ENCODE data around the gene EXOC5. TPM values are rescaled to one million over a fixed set of nuclear protein-coding genes. Genes with fewer than 3 reads are reported as not detected.

EXOC5 gene
- total RNA-seq, 1 experiment from 2014 or later, result 69.8 TPM

DNA sequence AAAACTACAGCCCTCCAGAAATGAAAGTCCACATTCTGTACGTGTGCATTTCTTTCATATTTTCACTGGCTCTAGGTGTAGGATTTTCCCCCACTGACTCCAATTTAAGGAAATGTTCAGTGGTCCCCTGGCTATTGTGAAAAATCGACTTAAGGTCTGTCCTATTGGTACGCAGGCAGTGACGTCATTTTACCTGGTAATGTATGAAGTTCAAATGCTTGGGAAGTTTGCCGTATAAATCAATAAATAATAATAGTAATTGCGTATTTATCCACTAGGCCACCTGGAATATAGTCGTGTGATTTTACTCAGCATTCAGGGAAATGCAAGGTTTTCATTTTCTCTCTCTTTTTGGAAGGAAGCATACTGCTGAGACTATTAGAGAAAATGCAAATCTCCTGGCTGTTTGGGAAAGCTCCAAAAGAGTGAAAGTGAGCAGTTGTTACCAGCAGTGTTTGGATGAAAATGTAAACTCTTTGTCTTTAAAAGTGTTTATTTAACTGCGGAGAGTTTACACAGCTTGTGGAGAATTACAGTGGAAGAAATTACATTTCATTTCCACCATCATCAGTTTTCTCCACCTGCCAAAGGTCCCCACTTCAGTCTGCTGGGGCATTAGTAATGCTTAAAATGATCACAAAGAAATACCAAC, 107.0 kb downstream of the EXOC5 start:
- Histone ChIP-seq H3K27me3 (replicated peaks; ENCODE audit: control insufficient read depth, insufficient read depth, low read length) (no peaks in the 10 kb centered on the region), H3K4me1 (no peaks in the 10 kb centered on the region), H3K36me3 (ENCODE audit: control insufficient read depth, insufficient read depth, low read length) (no peaks in the 10 kb centered on the region), H3K9me3 (no peaks in the 10 kb centered on the region), H3K4me3 (ENCODE audit: low read depth, low read length) (no peak overlapping the region)
- POLR2A ChIA-PET, result no interaction called here
- no TSS peak for BruUV-seq (replicated peaks)
- Mint-ChIP-seq H3K9me3 (ENCODE audit: unreplicated experiment) (no peaks in the 10 kb centered on the region), H3K36me3 (ENCODE audit: insufficient read depth, unreplicated experiment) (no peaks in the 10 kb centered on the region), H3K27ac (ENCODE audit: unreplicated experiment) (no peak overlapping the region), H3K4me1 (ENCODE audit: low read depth, unreplicated experiment) (no peaks in the 10 kb centered on the region), H3K27me3 (ENCODE audit: insufficient read depth, unreplicated experiment) (peaks cover 8% of the 10 kb centered on the region), H3K4me3 (ENCODE audit: unreplicated experiment) (no peak overlapping the region)
- TF ChIP-seq, protein P1, sequence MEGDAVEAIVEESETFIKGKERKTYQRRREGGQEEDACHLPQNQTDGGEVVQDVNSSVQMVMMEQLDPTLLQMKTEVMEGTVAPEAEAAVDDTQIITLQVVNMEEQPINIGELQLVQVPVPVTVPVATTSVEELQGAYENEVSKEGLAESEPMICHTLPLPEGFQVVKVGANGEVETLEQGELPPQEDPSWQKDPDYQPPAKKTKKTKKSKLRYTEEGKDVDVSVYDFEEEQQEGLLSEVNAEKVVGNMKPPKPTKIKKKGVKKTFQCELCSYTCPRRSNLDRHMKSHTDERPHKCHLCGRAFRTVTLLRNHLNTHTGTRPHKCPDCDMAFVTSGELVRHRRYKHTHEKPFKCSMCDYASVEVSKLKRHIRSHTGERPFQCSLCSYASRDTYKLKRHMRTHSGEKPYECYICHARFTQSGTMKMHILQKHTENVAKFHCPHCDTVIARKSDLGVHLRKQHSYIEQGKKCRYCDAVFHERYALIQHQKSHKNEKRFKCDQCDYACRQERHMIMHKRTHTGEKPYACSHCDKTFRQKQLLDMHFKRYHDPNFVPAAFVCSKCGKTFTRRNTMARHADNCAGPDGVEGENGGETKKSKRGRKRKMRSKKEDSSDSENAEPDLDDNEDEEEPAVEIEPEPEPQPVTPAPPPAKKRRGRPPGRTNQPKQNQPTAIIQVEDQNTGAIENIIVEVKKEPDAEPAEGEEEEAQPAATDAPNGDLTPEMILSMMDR (IDR thresholded peaks at IDR 0.05; ENCODE audit: insufficient read depth in 1 of 2, low read depth in 1 of 2, low read length in 1 of 2, severe bottlenecking in 1 of 2, unreplicated experiment in 1 of 2), result no peak
- intact Hi-C loops (cut with micrococcal nuclease; ENCODE audit: unreplicated experiment), result no loop called here
- DNase-seq, result no peak
- CTCF ChIA-PET, result no interaction called here

DNA sequence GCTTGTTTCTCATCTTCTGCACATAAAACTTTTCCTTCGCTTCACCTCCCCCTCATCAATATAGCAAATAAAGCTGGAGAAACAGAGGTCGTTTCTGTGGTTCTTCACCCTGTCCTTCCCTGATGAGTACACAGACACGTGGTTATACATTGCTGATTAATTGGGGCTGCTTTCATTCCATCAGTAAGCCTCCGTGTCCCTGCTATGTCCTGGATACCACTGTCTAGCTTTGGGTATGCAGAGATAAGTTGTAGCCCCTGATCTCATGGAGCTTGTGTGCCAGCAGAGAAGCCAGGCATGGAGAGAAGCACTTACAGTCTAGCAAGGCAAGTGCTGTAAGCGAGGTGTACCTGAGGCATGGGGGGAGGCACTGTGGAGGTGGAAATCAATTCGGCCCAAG, 108.4 kb downstream of the EXOC5 start:
- Mint-ChIP-seq H3K27ac (ENCODE audit: unreplicated experiment) (no peak overlapping the region), H3K27me3 (ENCODE audit: insufficient read depth, unreplicated experiment) (peaks cover 10% of the 10 kb centered on the region), H3K36me3 (ENCODE audit: insufficient read depth, unreplicated experiment) (no peaks in the 10 kb centered on the region), H3K4me1 (ENCODE audit: low read depth, unreplicated experiment) (no peaks in the 10 kb centered on the region), H3K9me3 (ENCODE audit: unreplicated experiment) (no peaks in the 10 kb centered on the region), H3K4me3 (ENCODE audit: unreplicated experiment) (no peak overlapping the region)
- Histone ChIP-seq H3K27me3 (replicated peaks; ENCODE audit: control insufficient read depth, insufficient read depth, low read length) (no peaks in the 10 kb centered on the region), H3K36me3 (ENCODE audit: control insufficient read depth, insufficient read depth, low read length) (no peaks in the 10 kb centered on the region), H3K4me1 (no peaks in the 10 kb centered on the region), H3K9me3 (no peaks in the 10 kb centered on the region), H3K4me3 (ENCODE audit: low read depth, low read length) (no peak overlapping the region)
- BruUV-seq (replicated peaks), result no TSS peak
- CTCF ChIA-PET, result no interaction called here
- intact Hi-C loops (cut with micrococcal nuclease; ENCODE audit: unreplicated experiment), result no loop called here
- DNase-seq, result no peak
- TF ChIP-seq, protein P1 (IDR thresholded peaks at IDR 0.05; ENCODE audit: insufficient read depth in 1 of 2, low read depth in 1 of 2, low read length in 1 of 2, severe bottlenecking in 1 of 2, unreplicated experiment in 1 of 2), result no peak
- POLR2A ChIA-PET, result no interaction called here

DNA sequence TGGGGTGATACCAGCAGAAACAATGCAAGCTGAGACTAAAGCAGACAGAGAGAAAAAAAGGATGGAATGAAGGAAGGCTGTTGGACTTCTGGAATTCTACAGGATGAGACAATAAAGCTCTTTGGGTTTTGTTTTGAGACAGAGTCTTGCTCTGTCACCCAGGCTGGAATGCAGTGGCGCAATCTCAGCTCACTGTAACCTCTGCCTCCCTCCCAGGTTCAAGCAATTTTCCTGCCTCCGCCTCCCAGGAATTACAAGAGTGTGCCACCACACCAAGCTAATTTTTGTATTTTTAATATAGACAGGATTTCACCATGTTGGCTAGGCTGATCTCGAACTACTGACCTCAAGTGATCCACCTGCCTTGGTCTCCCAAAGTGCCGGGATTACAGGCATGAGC, 115.4 kb downstream of the EXOC5 start:
- DNase-seq, result no peak
- Histone ChIP-seq H3K27me3 (replicated peaks; ENCODE audit: control insufficient read depth, insufficient read depth, low read length) (no peaks in the 10 kb centered on the region), H3K9me3 (no peaks in the 10 kb centered on the region), H3K36me3 (ENCODE audit: control insufficient read depth, insufficient read depth, low read length) (no peaks in the 10 kb centered on the region), H3K4me1 (no peaks in the 10 kb centered on the region), H3K4me3 (ENCODE audit: low read depth, low read length) (no peak overlapping the region)
- H3K9me3 Mint-ChIP-seq (ENCODE audit: unreplicated experiment), result no peaks in the 10 kb centered on the region
- ChIA-PET CTCF (no interaction called here), POLR2A (no interaction called here)
- H3K27ac Mint-ChIP-seq (ENCODE audit: unreplicated experiment), result no peak overlapping the region
- no peak overlapping the region for H3K4me3 Mint-ChIP-seq (ENCODE audit: unreplicated experiment)
- intact Hi-C loops (cut with micrococcal nuclease; ENCODE audit: unreplicated experiment), result no loop called here
- no peaks in the 10 kb centered on the region for H3K36me3 Mint-ChIP-seq (ENCODE audit: insufficient read depth, unreplicated experiment)
- H3K4me1 Mint-ChIP-seq (ENCODE audit: low read depth, unreplicated experiment), result peaks cover 8% of the 10 kb centered on the region
- TF ChIP-seq, protein P1 (IDR thresholded peaks at IDR 0.05; ENCODE audit: insufficient read depth in 1 of 2, low read depth in 1 of 2, low read length in 1 of 2, severe bottlenecking in 1 of 2, unreplicated experiment in 1 of 2), result no peak
- H3K27me3 Mint-ChIP-seq (ENCODE audit: insufficient read depth, unreplicated experiment), result peaks cover 2% of the 10 kb centered on the region
- BruUV-seq (replicated peaks), result no TSS peak

Other genes with a start within 250 kb of the EXOC5 start
- gene AP5M1, start 66 bp upstream of the EXOC5 start, total RNA-seq (2022), result 39.4 and 47.8 TPM in 2 replicates
- gene NAA30, start 121.7 kb upstream of the EXOC5 start, total RNA-seq (2022), result 21.0 and 23.7 TPM in 2 replicates
- gene CCDC198, start 225.0 kb upstream of the EXOC5 start, total RNA-seq (2022), result 0.66 and 1.1 TPM in 2 replicates